Measurements from ENCODE around the gene PDE9A. TPM values are rescaled to one million over a fixed set of nuclear protein-coding genes. Genes with fewer than 3 reads are reported as not detected.

PDE9A gene
- polyA plus RNA-seq, 3 donors, result 5.6 to 13.6 (median 6.2) TPM

- no peak overlapping the region for H3K27ac ChIP-seq (ENCODE audit: low read depth, low read length)
- 68 to 76% (median 74%) methylated on average over 16 of the region's 16 CpGs for WGBS, 3 donors
Observed at GRCh38 chr21:42651515-42652401, 1.7 kb upstream of the PDE9A start.

- H3K27ac ChIP-seq (ENCODE audit: low read depth, low read length), result no peak overlapping the region
- 21 to 29% (median 22%) methylated on average over 23 to 24 of the region's 24 CpGs for WGBS, 3 donors
Observed at GRCh38 chr21:42652527-42653230, 742 bp upstream of the PDE9A start.

GRCh38 chr21:42654179-42654912 lies 925 bp downstream of the PDE9A start:
- WGBS, 3 donors, result 1 to 4% (median 2%) methylated on average over 43 to 45 of the region's 45 CpGs
- no peak overlapping the region for H3K27ac ChIP-seq (ENCODE audit: low read depth, low read length)

GRCh38 chr21:42654913-42655795 lies 1.7 kb downstream of the PDE9A start:
- 57 to 68% (median 68%) methylated on average over 18 of the region's 18 CpGs for WGBS, 3 donors

GRCh38 chr21:42655796-42656770 lies 2.7 kb downstream of the PDE9A start:
- H3K27ac ChIP-seq (ENCODE audit: low read depth, low read length), result no peak overlapping the region
- WGBS, 3 donors, result 67 to 81% (median 80%) methylated on average over 31 of the region's 31 CpGs

More at GRCh38 chr21:42654913-42655795, 1.7 kb downstream of the PDE9A start:
- H3K27ac ChIP-seq (ENCODE audit: low read depth, low read length), result no peak overlapping the region

GRCh38 chr21:42656872-42657271 lies 3.5 kb downstream of the PDE9A start:
- H3K27ac ChIP-seq (ENCODE audit: low read depth, low read length), result no peak overlapping the region
- 82 to 94% (median 93%) methylated on average over 9 of the region's 9 CpGs for WGBS, 3 donors

- H3K27ac ChIP-seq (ENCODE audit: low read depth, low read length), result no peak overlapping the region
- WGBS, 3 donors, result 91 to 94% (median 94%) methylated on average over 28 of the region's 28 CpGs
Observed at GRCh38 chr21:42657676-42658319, 4.4 kb downstream of the PDE9A start.

- 86 to 93% (median 89%) methylated on average over 16 of the region's 16 CpGs for whole genome bisulfite sequencing, 3 donors
- H3K27ac ChIP-seq (ENCODE audit: low read depth, low read length), result no peak overlapping the region
Observed at GRCh38 chr21:42658320-42659105, 5.1 kb downstream of the PDE9A start.

- WGBS, 3 donors, result 70 to 80% (median 73%) methylated on average over 19 to 21 of the region's 21 CpGs
- no peak overlapping the region for H3K27ac ChIP-seq (ENCODE audit: low read depth, low read length)
Observed at GRCh38 chr21:42659416-42660117, 6.1 kb downstream of the PDE9A start.

- WGBS, 3 donors, result 90 to 95% (median 93%) methylated on average over 8 of the region's 8 CpGs
- H3K27ac ChIP-seq (ENCODE audit: low read depth, low read length), result no peak overlapping the region
Observed at GRCh38 chr21:42660118-42660470, 6.7 kb downstream of the PDE9A start.

GRCh38 chr21:42661688-42662429 lies 8.4 kb downstream of the PDE9A start:
- 85 to 95% (median 95%) methylated on average over 25 of the region's 25 CpGs for WGBS, 3 donors
- no peak overlapping the region for H3K27ac ChIP-seq (ENCODE audit: low read depth, low read length)

- 89 to 97% (median 96%) methylated on average over 20 of the region's 20 CpGs for WGBS, 3 donors
Observed at GRCh38 chr21:42662430-42663199, 9.2 kb downstream of the PDE9A start.

GRCh38 chr21:42663200-42663750 lies 9.9 kb downstream of the PDE9A start:
- no peak overlapping the region for H3K27ac ChIP-seq (ENCODE audit: low read depth, low read length)
- WGBS, 3 donors, result 89 to 95% (median 95%) methylated on average over 18 of the region's 18 CpGs

More at GRCh38 chr21:42662430-42663199, 9.2 kb downstream of the PDE9A start:
- H3K27ac ChIP-seq (ENCODE audit: low read depth, low read length), result no peak overlapping the region

Data from adipose tissue (tissue), 3 donors.